Right cardiac atrium (tissue), 5 donors: ENCODE data around the gene PCED1A. TPM values are rescaled to one million over a fixed set of nuclear protein-coding genes. Genes with fewer than 3 reads are reported as not detected.

ENCODE experiments used
- ATAC-seq, 2 donors: fragments of 200-7000 bp; cut with Tn5 transposase; one replicate each; pipeline versions ENCODE4 v1.8.0 to v1.9.1; 2020; ENCODE audit warnings: moderate library complexity in 2 of 2, mild to moderate bottlenecking in 1 of 2
- DNase-seq, 3 donors: peaks; one replicate each; pipeline ENCODE4 v3.0.0-alpha.2; 2020
- H3K27ac ChIP-seq: one replicate; pipeline ENCODE4 v1.5.1; 2013; ENCODE audit warnings: mild to moderate bottlenecking, low read length, control low read depth, moderate library complexity
- H3K27me3 ChIP-seq: one replicate; pipeline ENCODE4 v1.6.1; 2013; ENCODE audit not compliant: control insufficient read depth, insufficient read depth
- H3K4me1 ChIP-seq: one replicate; pipeline ENCODE4 v1.6.1; 2013; ENCODE audit warnings: low read length; ENCODE audit not compliant: control insufficient read depth, insufficient read depth
- H3K4me3 ChIP-seq: one replicate; pipeline ENCODE4 v1.5.1; 2013; ENCODE audit warnings: low read length, control low read depth
- H3K9me3 ChIP-seq: one replicate; pipeline ENCODE4 v1.6.1; 2013; ENCODE audit warnings: low read length; ENCODE audit not compliant: control insufficient read depth
- WGBS: extraction: QIAGEN DNeasy Blood & Tissue Kit; methylation state at CpG from one replicate; pipeline ENCODE4 v1.1.7; 2013; 5-methylcytosine and 5-hydroxymethylcytosine counted together
- intact Hi-C, 4 donors: fragments of 100-400 bp; cut with DNase I; formaldehyde crosslinking; loops; one replicate each; pipeline versions ENCODE4 v1.11.0 to v1.14.0; 2022 to 2023
- polyA plus RNA-seq: library from polyadenylated mRNA; stranded (reverse); fragments of 200-250 nt; gene quantifications from one replicate; pipeline ENCODE4 v1.2.3, GENCODE V29; 2013
- total RNA-seq, 4 donors: library from RNA; stranded (reverse); fragmentation: NEBNext Ultra II Directional; extraction: Animal tissue kit (Norgen Biotek cat#: 25700); gene quantifications; one replicate each; pipeline ENCODE4 v1.2.1, GENCODE V29; 2021
- donor health status: healthy with polysubstance abuse.
- donor health status: DM: no; HTN: yes; CAD: no.
- donor health status: DM: no; HTN: no; CAD: no.
- donor health status: DM: no; HTN: yes; CAD: no; lungs with severe emphysema.
- donor health status: DM: yes; HTN: yes; CAD: no.

PCED1A gene
- total and polyA plus RNA-seq, 5 donors, result 13.7 to 17.9 (median 17.1) TPM

- ATAC-seq (no peak), DNase-seq (no peak)
- H3K4me1 ChIP-seq, result no peaks in the 10 kb centered on the region
- H3K27me3 ChIP-seq, result no peaks in the 10 kb centered on the region
- no peaks in the 10 kb centered on the region for H3K9me3 ChIP-seq
- 89% methylated on average over 4 of the region's 4 CpGs for WGBS
- intact Hi-C loops, result no loop called here
- H3K4me3 ChIP-seq, result no peak overlapping the region
- H3K27ac ChIP-seq, result no peak overlapping the region
Observed at GRCh38 chr20:2826655-2827054, 13.8 kb downstream of the PCED1A start.

- 85% methylated on average over 2 of the region's 2 CpGs for WGBS
- H3K27me3 ChIP-seq, result no peaks in the 10 kb centered on the region
- no peak overlapping the region for H3K4me3 ChIP-seq
- no peak for DNase-seq
- no peak for ATAC-seq
- H3K4me1 ChIP-seq, result no peaks in the 10 kb centered on the region
- H3K9me3 ChIP-seq, result no peaks in the 10 kb centered on the region
- no peak overlapping the region for H3K27ac ChIP-seq
- intact Hi-C loops, result no loop called here
Observed at GRCh38 chr20:2825761-2826160, 14.7 kb downstream of the PCED1A start.

GRCh38 chr20:2822073-2822472 lies 18.4 kb downstream of the PCED1A start:
- H3K27ac ChIP-seq, result no peak overlapping the region
- no peaks in the 10 kb centered on the region for H3K4me1 ChIP-seq
- ATAC-seq (no peak), DNase-seq (no peak)
- H3K4me3 ChIP-seq, result no peak overlapping the region
- intact Hi-C loops, result no loop called here
- no peaks in the 10 kb centered on the region for H3K9me3 ChIP-seq
- no peaks in the 10 kb centered on the region for H3K27me3 ChIP-seq
- WGBS, result 33% methylated on average over 5 of the region's 5 CpGs

- intact Hi-C loops, result no loop called here
- peak; percentile 26 to 38 for ATAC-seq
Observed at GRCh38 chr20:2820896-2821869, 19.3 kb downstream of the PCED1A start.

GRCh38 chr20:2820084-2820895 lies 20.2 kb downstream of the PCED1A start:
- Histone ChIP-seq H3K27ac (no peak overlapping the region), H3K27me3 (no peaks in the 10 kb centered on the region)
- ATAC-seq, result peak; percentile 48

More at GRCh38 chr20:2820896-2821869, 19.3 kb downstream of the PCED1A start:
- Histone ChIP-seq H3K9me3 (no peaks in the 10 kb centered on the region), H3K4me1 (no peaks in the 10 kb centered on the region), H3K27ac (no peak overlapping the region), H3K4me3 (no peak overlapping the region), H3K27me3 (no peaks in the 10 kb centered on the region)
- WGBS, result 5% methylated on average over 68 of the region's 68 CpGs
- no peak for DNase-seq

GRCh38 chr20:2817891-2818595 lies 22.4 kb downstream of the PCED1A start:
- ATAC-seq (peak; percentile 36 to 42), DNase-seq (peak; percentile 65 to 81 (median 81))
- WGBS, result 73% methylated on average over 7 of the region's 7 CpGs

More at GRCh38 chr20:2820084-2820895, 20.2 kb downstream of the PCED1A start:
- no peaks in the 10 kb centered on the region for H3K9me3 ChIP-seq
- peak overlapping the region; percentile 17 for H3K4me3 ChIP-seq
- 21% methylated on average over 32 of the region's 32 CpGs for WGBS
- no peaks in the 10 kb centered on the region for H3K4me1 ChIP-seq
- no peak for DNase-seq
- intact Hi-C loops, result no loop called here

GRCh38 chr20:2817341-2817726 lies 23.1 kb downstream of the PCED1A start:
- intact Hi-C loops, result no loop called here
- Histone ChIP-seq H3K4me3 (no peak overlapping the region), H3K4me1 (no peaks in the 10 kb centered on the region), H3K27me3 (no peaks in the 10 kb centered on the region), H3K27ac (no peak overlapping the region), H3K9me3 (no peaks in the 10 kb centered on the region)
- no peak for ATAC-seq
- DNase-seq, result no peak
- 78% methylated on average over 2 of the region's 2 CpGs for WGBS

More at GRCh38 chr20:2817891-2818595, 22.4 kb downstream of the PCED1A start:
- Histone ChIP-seq H3K4me3 (no peak overlapping the region), H3K27me3 (no peaks in the 10 kb centered on the region), H3K9me3 (no peaks in the 10 kb centered on the region), H3K4me1 (no peaks in the 10 kb centered on the region), H3K27ac (no peak overlapping the region)
- intact Hi-C loops, result no loop called here

- intact Hi-C loops, result no loop called here
- H3K4me1 ChIP-seq, result no peaks in the 10 kb centered on the region
- 80% methylated on average over 20 of the region's 20 CpGs for WGBS
- no peak overlapping the region for H3K27ac ChIP-seq
- H3K27me3 ChIP-seq, result no peaks in the 10 kb centered on the region
- DNase-seq (no peak), ATAC-seq (no peak)
- H3K9me3 ChIP-seq, result no peaks in the 10 kb centered on the region
- H3K4me3 ChIP-seq, result no peak overlapping the region
Observed at GRCh38 chr20:2816583-2817340, 23.7 kb downstream of the PCED1A start.

GRCh38 chr20:2816030-2816582 lies 24.3 kb downstream of the PCED1A start, which contains the start of gene TMEM239:
Gene TMEM239, plus strand, starts transcription at chr20:2816364. Its CDS starts 191 bp downstream, at chr20:2816555.
- Histone ChIP-seq H3K27me3 (no peaks in the 10 kb centered on the region), H3K9me3 (no peaks in the 10 kb centered on the region), H3K27ac (no peak within 1 kb of the TSS), H3K4me1 (no peaks in the 10 kb centered on the region), H3K4me3 (no peak within 1 kb of the TSS)
- DNase-seq (no peak), ATAC-seq (no peak)
- WGBS, result 75% methylated on average over 10 of the region's 10 CpGs
- intact Hi-C loops, result no loop called here
